ENCODE data around the gene HIRA. TPM values are rescaled to one million over a fixed set of nuclear protein-coding genes. Genes with fewer than 3 reads are reported as not detected.
A peak's percentile ranks its signal among the peaks of the same experiment; 100 is the strongest.

Gene HIRA
- total and polyA plus RNA-seq, 9 of the 15 experiments (the other 6 are each of a cell fraction or from before 2014, with no cell fraction given) = 0.96 to 132 (median 58.4) TPM

DNA sequence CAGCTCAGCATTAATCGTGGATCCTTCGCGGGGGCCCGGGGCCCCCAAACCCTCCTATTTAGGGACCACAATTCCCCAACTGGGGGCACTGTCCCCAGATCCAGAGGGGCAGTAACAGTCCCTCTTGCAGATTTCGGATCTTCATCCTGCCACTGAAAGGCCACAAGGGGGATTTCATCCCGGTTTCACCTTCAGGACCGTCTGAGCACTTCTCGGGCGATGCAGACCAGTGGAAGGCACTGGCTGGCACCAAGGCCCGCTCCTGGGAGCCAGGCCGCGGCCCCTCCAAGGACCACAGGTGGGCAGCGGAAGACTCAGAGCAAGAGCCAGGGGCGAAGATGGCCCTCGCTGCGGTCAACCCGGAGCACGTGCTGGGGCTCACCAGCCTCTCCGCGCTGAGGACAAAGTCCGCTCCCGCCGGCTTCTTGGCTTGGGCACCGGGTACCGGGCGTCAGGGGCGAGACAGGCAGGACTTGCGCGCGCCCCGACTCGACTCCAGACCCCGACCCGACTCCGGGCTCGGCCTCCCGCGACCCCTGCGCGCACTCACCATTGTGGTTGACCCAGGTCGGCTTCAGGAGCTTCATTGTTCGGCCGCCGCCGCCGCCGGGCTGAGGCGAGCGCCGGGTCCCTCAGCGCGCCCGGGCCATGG is 517 bp downstream of the HIRA start (continued):
- TF ChIP-seq E2F6 (IDR thresholded peaks at IDR 0.05; ENCODE audit: borderline replicate concordance in 1 of 2, extremely low read depth in 1 of 2, insufficient read depth in 1 of 2, insufficient read length in 1 of 2, low read depth in 1 of 2, low read length in 1 of 2, poor library complexity in 1 of 2, severe bottlenecking in 1 of 2) (peak in 1 of 2 experiments; percentile 80), SNIP1 (IDR thresholded peaks at IDR 0.05; ENCODE audit: low read depth) (no peak), NR1H2 (CRISPR knock-in tag; IDR thresholded peaks at IDR 0.05) (no peak), SLC30A9 (CRISPR knock-in tag; IDR thresholded peaks at IDR 0.05) (no peak), KLF13 (tag; IDR thresholded peaks at IDR 0.05; ENCODE audit: borderline replicate concordance, low read depth) (0 out of 2 replicates have a peak, but pooled peaks have one; percentile 13), PPARD (CRISPR knock-in tag; IDR thresholded peaks at IDR 0.05) (no peak), BCLAF1 (IDR thresholded peaks at IDR 0.05; ENCODE audit: borderline replicate concordance in 1 of 2, control insufficient read depth in 1 of 2, low read depth in 2 of 2, low read length in 1 of 2) (no peak), SIN3A (IDR thresholded peaks at IDR 0.05; ENCODE audit: borderline replicate concordance in 2 of 2, control insufficient read depth in 1 of 2, low read depth in 2 of 2, low read length in 2 of 2) (peak in 1 of 2 experiments; percentile 87; a peak in 1 of 4 replicates), HNRNPK (IDR thresholded peaks at IDR 0.05; ENCODE audit: low read depth, low read length, poor library complexity, severe bottlenecking) (no peak), E2F1 (CRISPR knock-in tag; IDR thresholded peaks at IDR 0.05) (peak; percentile 91), ZNF76 (CRISPR knock-in tag; IDR thresholded peaks at IDR 0.05; ENCODE audit: borderline replicate concordance) (peak; percentile 45; the same call in 1 of the 2 replicates), ZNF408 (CRISPR knock-in tag; IDR thresholded peaks at IDR 0.05; ENCODE audit: low read depth) (no peak), MCM7 (IDR thresholded peaks at IDR 0.05) (no peak), TEAD1 (CRISPR knock-in tag; IDR thresholded peaks at IDR 0.05) (0 out of 4 replicates have a peak, but pooled peaks of 1 of the 2 experiments have one; percentile 14)
- TF ChIP-seq, protein P1, sequence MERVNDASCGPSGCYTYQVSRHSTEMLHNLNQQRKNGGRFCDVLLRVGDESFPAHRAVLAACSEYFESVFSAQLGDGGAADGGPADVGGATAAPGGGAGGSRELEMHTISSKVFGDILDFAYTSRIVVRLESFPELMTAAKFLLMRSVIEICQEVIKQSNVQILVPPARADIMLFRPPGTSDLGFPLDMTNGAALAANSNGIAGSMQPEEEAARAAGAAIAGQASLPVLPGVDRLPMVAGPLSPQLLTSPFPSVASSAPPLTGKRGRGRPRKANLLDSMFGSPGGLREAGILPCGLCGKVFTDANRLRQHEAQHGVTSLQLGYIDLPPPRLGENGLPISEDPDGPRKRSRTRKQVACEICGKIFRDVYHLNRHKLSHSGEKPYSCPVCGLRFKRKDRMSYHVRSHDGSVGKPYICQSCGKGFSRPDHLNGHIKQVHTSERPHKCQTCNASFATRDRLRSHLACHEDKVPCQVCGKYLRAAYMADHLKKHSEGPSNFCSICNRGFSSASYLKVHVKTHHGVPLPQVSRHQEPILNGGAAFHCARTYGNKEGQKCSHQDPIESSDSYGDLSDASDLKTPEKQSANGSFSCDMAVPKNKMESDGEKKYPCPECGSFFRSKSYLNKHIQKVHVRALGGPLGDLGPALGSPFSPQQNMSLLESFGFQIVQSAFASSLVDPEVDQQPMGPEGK (CRISPR knock-in tag; IDR thresholded peaks at IDR 0.05; ENCODE audit: borderline replicate concordance) = no peak
- TF ChIP-seq, protein P2, sequence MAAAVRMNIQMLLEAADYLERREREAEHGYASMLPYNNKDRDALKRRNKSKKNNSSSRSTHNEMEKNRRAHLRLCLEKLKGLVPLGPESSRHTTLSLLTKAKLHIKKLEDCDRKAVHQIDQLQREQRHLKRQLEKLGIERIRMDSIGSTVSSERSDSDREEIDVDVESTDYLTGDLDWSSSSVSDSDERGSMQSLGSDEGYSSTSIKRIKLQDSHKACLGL (CRISPR knock-in tag; IDR thresholded peaks at IDR 0.05; ENCODE audit: borderline replicate concordance, poor library complexity, severe bottlenecking) = peak; percentile 66
